Stimulated activated memory B cell treated with anti-CD40 and anti-IgM and Interleukin-4, amounts not matched to agents 10 μg/mL and 1 μg/mL and 100 μg/mL, for 72 hours (primary cell): ENCODE data around the gene DLG2.
"Not testable (repeated sequence)": the region's sequence is repeated elsewhere in the genome, so short reads cannot be mapped to it uniquely, and the experiment has no call there.

Experiments
- ATAC-seq: fragments of 150-1000 bp; cut with Tn5 transposase; 2 replicates; pipeline ENCODE4 v1.10.0; 2021
- H3K27ac Mint-ChIP-seq: one replicate; pipeline ENCODE4 v1.8.0; 2022; ENCODE audit warnings: mild to moderate bottlenecking, mixed read lengths
- H3K27me3 Mint-ChIP-seq: one replicate; pipeline ENCODE4 v1.8.0; 2022; ENCODE audit warnings: mixed read lengths
- H3K36me3 Mint-ChIP-seq: one replicate; pipeline ENCODE4 v1.8.0; 2022; ENCODE audit warnings: mixed read lengths
- H3K4me1 Mint-ChIP-seq: one replicate; pipeline ENCODE4 v1.8.0; 2022; ENCODE audit warnings: mixed read lengths
- H3K4me3 Mint-ChIP-seq: one replicate; pipeline ENCODE4 v1.8.0; 2022; ENCODE audit warnings: mild to moderate bottlenecking, moderate library complexity, mixed read lengths
- H3K9me3 Mint-ChIP-seq: one replicate; pipeline ENCODE4 v1.8.0; 2022; ENCODE audit warnings: mixed read lengths

Gene DLG2

DNA sequence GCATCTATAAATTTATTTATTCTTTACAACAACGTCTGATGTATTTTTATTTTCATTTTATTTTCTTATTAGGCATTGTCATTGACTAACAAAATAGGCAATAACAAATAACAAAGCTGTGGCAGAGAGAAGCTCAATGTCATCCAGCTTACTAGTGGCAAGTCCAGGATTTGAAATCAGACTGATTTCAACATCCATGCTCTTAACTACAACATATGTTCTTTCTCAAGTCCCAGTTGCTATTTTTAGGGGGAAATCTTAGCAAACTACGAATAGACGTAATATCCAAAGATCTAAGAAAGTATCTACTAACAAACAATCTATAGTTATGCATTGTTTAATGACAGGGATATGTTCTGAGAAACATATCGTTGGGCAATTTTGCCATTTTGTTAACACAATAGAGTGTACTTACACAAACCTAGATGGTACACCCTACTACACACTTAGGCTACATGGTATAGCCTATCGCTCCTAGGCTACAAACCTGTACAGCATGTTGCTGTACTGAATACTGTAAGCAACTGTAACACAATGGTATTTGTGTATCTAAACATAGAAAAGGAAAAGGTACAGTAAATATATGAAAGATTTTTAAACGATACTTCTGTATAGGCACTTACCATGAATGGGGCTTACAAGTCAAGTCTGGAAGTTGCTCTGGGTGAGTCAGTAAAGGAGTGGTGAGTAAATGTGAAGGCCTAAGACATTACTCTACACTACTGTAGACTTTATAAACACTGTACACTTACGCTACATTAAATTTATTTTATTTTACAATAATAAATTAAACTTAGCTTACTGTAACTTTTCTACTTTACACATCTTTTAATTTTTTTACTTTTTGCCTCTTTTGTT, 151.3 kb downstream of the DLG2 start:
- peaks cover 3% of the 10 kb centered on the region for H3K9me3 Mint-ChIP-seq
- H3K4me1 Mint-ChIP-seq, result no peaks in the 10 kb centered on the region
- no peak overlapping the region for H3K4me3 Mint-ChIP-seq
- H3K36me3 Mint-ChIP-seq, result no peaks in the 10 kb centered on the region
- ATAC-seq, result no peak
- no peak overlapping the region for H3K27ac Mint-ChIP-seq
- H3K27me3 Mint-ChIP-seq, result no peaks in the 10 kb centered on the region

DNA sequence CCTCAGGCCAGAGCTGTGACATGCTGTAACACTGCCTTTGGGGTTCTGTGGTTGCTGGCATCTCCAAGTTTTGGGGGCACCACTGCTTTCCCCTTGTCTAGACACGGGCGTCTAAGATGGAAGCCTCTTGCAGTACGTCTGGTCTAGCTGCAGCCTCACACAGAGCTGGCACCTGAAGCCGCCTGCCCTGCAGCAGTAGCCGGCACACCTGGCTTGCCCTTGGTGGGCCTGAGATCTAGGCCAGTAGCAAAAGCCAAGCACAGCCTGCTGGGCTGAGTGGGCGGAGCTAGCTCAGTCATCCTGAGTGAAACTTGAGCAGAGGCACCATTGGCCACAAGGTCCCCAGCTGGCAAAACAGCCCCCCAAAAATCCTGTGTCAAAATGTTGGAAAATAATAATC, 154.2 kb downstream of the DLG2 start:
- Mint-ChIP-seq H3K36me3 (no peaks in the 10 kb centered on the region), H3K27ac (no peak overlapping the region), H3K27me3 (no peaks in the 10 kb centered on the region), H3K4me1 (no peaks in the 10 kb centered on the region), H3K9me3 (peaks cover 7% of the 10 kb centered on the region), H3K4me3 (no peak overlapping the region)
- ATAC-seq, result no peak

DNA sequence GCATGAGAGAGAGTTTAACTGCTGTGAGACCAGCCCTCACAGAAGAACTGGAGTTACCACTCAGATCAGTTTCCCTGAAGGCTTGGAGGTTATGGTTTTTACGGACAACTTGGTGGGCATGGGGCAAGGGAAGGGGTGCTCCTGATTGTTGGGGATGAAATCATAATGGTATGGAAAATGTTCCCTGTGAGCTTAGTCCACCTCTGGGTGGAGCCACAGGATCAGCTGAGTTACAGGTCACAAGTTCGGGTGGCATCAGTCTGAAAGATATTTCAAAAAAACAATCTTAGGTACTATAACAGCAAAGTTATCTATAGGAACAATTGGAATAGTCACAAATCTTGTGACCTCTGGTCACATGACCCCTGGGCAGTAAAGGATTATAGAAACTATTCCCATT, 162.9 kb downstream of the DLG2 start:
- Mint-ChIP-seq H3K27me3 (peaks cover 14% of the 10 kb centered on the region), H3K4me1 (no peaks in the 10 kb centered on the region), H3K27ac (no peak overlapping the region), H3K36me3 (no peaks in the 10 kb centered on the region), H3K9me3 (no peaks in the 10 kb centered on the region), H3K4me3 (no peak overlapping the region)
- ATAC-seq, result no peak

DNA sequence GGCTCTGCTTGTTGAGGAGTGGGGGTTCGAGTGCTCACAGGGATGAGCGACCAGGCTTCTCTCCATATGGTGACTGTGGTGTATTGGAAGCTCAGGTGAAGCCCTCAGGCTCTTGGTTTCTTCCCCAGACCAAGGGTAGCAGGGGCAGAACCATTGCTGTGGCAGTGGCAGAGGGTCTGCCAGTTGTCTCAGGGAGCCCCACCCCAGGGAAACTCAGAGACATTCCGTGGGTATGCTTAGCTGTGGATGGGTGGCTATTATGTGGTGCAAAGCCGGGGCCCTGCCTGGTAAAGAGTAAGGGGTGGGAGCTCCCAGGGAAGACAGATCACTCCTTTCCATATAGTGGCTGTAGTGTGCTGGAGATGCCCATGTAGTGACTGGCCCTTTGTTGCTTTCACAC, 167.8 kb downstream of the DLG2 start:
- H3K9me3 Mint-ChIP-seq, result peaks cover 21% of the 10 kb centered on the region
- H3K4me1 Mint-ChIP-seq, result no peaks in the 10 kb centered on the region
- H3K27me3 Mint-ChIP-seq, result peaks cover 14% of the 10 kb centered on the region
- no peak for ATAC-seq
- H3K27ac Mint-ChIP-seq, result no peak overlapping the region
- peaks cover 7% of the 10 kb centered on the region for H3K36me3 Mint-ChIP-seq
- H3K4me3 Mint-ChIP-seq, result no peak overlapping the region

DNA sequence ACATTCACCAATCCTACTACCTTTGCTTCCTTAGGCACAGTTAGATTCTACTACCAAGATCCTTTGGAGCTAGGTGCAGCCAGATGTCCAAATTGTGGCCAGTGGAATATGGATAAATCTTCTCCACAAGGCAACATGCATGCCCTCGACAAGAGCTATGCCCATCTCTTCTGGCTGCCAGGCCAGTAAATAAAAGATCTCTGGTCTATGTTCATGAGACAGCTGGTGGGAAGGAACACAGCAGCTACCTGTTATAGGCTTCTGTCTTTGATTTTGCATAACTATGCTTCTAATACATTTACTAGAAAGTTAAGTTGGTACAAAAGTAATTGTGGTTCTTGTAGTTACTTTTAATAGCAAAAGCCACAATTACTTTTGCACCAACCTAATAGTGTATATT, 182.7 kb downstream of the DLG2 start:
- Mint-ChIP-seq H3K36me3 (no peaks in the 10 kb centered on the region), H3K4me3 (no peak overlapping the region), H3K27me3 (no peaks in the 10 kb centered on the region), H3K4me1 (no peaks in the 10 kb centered on the region), H3K27ac (no peak overlapping the region), H3K9me3 (no peaks in the 10 kb centered on the region)
- ATAC-seq, result no peak

DNA sequence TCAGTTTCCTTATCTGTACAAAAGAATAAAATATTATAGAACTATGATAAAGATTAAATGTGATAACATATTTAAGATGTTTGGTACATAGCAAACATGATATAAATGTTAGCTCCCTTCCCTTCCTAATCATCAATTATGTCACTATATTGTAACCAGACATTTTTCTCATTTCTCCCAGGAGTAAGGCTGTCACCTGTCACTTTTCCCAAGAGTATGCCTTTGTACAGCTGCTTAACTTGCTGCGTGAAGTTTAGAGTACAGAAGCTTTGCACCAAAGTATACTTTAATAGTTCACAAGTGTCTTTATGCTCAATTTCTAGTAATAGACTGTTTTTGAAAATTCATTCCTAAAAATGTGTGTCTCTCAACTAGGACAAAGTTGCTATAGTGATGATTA, 186.9 kb downstream of the DLG2 start:
- Mint-ChIP-seq H3K27ac (no peak overlapping the region), H3K4me1 (no peaks in the 10 kb centered on the region), H3K27me3 (no peaks in the 10 kb centered on the region), H3K9me3 (peaks cover 12% of the 10 kb centered on the region), H3K36me3 (no peaks in the 10 kb centered on the region), H3K4me3 (no peak overlapping the region)
- ATAC-seq, result no peak

DNA sequence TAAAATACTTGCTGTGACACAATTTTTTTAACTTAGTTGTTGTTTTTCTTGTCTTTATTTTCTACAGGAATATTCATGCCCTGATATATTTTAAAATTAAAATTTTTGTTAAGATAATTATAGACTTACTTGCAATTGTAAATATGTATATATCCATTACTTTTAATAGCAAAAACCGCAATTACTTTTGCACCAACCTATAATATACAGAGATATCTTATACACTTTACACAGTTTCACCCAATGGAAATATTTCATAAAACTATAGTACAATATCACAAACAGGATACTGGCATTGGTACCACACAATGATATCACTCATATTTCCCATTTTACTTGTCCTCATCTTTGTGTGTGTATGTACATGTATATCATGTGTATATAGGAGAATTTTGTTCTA, 188.8 kb downstream of the DLG2 start:
- no peak overlapping the region for H3K4me3 Mint-ChIP-seq
- no peak overlapping the region for H3K27ac Mint-ChIP-seq
- no peaks in the 10 kb centered on the region for H3K36me3 Mint-ChIP-seq
- no peaks in the 10 kb centered on the region for H3K27me3 Mint-ChIP-seq
- no peak for ATAC-seq
- no peaks in the 10 kb centered on the region for H3K4me1 Mint-ChIP-seq
- peaks cover 23% of the 10 kb centered on the region for H3K9me3 Mint-ChIP-seq

DNA sequence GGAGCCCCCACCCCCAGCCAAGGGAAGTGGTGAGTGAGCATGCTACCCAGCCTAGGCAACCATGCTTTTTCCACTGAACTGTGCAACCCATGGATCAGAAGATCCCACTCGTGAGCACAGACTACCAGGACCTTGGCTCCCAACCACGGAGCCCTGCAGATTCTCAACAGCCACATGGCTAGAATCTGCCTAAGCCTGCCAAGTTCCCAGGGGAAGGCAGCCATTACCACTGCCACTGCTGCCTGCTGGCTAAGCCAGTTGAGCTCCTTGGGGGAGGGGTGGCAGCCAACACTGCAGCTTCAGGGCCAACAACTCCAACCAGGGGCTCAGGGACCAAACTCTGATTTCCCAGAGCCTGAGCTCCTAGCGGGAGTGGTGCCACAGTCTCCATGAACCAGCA, 195.8 kb downstream of the DLG2 start:
- peaks cover 5% of the 10 kb centered on the region for H3K36me3 Mint-ChIP-seq
- no peaks in the 10 kb centered on the region for H3K4me1 Mint-ChIP-seq
- H3K9me3 Mint-ChIP-seq, result peaks cover 34% of the 10 kb centered on the region
- no peaks in the 10 kb centered on the region for H3K27me3 Mint-ChIP-seq
- H3K27ac Mint-ChIP-seq, result no peak overlapping the region
- H3K4me3 Mint-ChIP-seq, result no peak overlapping the region
- no peak for ATAC-seq

DNA sequence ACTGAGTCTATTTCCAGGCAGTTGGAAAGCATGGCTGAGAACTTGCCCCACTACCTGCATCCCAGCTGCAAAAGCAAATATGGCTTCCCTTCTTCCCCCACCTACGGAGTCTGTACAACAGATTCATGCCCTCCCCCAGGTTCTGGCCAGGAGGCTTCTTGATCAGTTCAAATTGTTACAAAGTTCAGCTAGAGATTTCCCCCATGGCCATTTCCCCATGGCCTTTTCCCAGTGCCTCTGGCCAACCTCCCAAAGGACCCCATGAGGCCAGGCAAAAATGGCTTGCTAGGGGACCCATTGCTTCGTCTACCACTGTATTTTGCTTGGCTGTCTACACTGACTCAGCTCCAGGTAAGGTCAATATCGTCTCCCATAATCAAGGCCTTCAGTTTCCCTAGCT, 203.3 kb downstream of the DLG2 start:
- Mint-ChIP-seq H3K4me1 (no peaks in the 10 kb centered on the region), H3K36me3 (peaks cover 12% of the 10 kb centered on the region), H3K9me3 (peaks cover 10% of the 10 kb centered on the region), H3K4me3 (no peak overlapping the region), H3K27ac (no peak overlapping the region), H3K27me3 (peaks cover 36% of the 10 kb centered on the region)
- ATAC-seq, result no peak

DNA sequence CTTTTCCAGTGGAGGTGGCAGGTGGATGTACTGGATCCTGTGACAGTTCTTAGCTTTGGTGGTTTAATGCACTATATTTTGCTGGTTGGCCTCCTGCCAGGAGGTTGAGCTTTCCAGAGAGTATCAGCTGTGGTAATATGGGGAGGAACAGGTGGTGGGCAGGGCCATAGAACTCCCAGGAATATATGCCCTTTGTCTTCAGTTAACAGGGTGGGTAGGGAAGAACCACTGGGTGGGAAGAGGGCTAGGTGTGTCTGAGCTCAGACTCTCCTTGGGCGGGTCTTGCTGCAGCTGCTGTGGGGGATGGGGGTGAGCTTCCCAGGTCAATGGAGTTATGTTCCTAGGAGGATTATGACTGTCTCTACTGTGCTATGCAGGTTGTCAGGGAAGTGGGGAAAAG, 203.8 kb downstream of the DLG2 start:
- H3K27ac Mint-ChIP-seq, result no peak overlapping the region
- peaks cover 36% of the 10 kb centered on the region for H3K27me3 Mint-ChIP-seq
- H3K36me3 Mint-ChIP-seq, result peaks cover 12% of the 10 kb centered on the region
- no peak for ATAC-seq
- no peak overlapping the region for H3K4me3 Mint-ChIP-seq
- H3K9me3 Mint-ChIP-seq, result peaks cover 15% of the 10 kb centered on the region
- no peaks in the 10 kb centered on the region for H3K4me1 Mint-ChIP-seq

DNA sequence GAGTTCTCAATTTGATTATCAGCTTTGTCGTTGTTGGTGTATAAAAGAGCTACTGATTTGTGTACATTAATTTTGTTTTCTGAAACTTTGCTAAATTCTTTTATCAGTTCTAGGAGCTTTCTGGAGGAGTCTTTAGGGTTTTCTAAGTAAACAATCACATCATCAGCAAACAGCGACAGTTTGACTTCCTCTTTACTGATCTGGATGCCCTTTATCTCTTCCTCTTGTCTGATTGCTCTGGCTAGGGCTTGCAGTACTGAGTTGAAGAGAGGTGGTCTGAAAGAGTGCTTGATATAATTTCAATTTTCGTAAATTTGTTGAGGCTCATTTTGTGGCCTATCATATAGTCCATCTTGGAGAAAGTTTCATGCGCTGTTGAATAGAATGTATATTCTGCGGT, 213.0 kb downstream of the DLG2 start:
- H3K9me3 Mint-ChIP-seq, result peaks cover 18% of the 10 kb centered on the region

DNA sequence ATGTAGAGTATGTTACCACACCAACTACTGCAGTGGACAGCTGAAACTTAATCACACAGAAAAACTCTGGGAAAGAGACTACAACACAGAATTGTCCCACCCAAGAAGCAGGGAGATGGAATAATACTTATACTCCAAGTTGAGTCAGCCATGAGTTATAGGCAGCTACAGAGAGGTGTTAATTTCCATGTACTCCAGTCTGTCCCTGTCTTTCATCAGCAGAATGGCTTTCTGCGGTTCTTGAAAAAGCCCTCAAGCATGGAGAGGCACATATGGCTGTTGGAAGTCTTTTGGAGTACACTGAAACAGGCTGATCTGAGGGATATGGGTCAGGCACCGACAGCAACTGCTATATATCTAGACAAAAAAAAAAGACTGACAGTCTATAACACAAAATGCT, 219.5 kb downstream of the DLG2 start:
- no peak for ATAC-seq
- Mint-ChIP-seq H3K4me3 (no peak overlapping the region), H3K27ac (no peak overlapping the region), H3K27me3 (no peaks in the 10 kb centered on the region), H3K36me3 (no peaks in the 10 kb centered on the region), H3K9me3 (peaks cover 3% of the 10 kb centered on the region), H3K4me1 (no peaks in the 10 kb centered on the region)

More for the DNA sequence above, 213.0 kb downstream of the DLG2 start:
- H3K4me1 Mint-ChIP-seq, result no peaks in the 10 kb centered on the region
- H3K27ac Mint-ChIP-seq, result no peak overlapping the region
- no peak for ATAC-seq
- H3K4me3 Mint-ChIP-seq, result no peak overlapping the region
- no peaks in the 10 kb centered on the region for H3K27me3 Mint-ChIP-seq
- no peaks in the 10 kb centered on the region for H3K36me3 Mint-ChIP-seq

DNA sequence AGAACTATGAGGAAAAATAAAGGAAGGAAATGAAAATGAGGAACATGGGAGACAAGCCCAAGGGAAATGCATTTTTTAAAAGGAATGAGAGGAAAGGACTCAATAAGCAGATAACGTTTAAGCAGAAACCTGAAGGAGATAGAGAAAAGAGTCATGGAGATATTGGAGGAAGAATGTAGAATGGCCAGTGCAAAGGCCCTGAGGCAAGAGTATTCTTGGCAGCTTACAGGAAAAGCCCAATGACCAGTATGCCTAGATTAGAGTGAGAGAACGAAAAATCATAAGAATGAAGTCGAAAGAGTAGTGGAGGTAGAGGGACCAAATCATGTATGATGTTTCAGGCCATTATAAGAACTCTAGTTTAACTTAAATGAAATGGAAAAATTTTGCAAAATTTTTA, 220.3 kb downstream of the DLG2 start:
- Mint-ChIP-seq H3K27me3 (no peaks in the 10 kb centered on the region), H3K4me1 (no peaks in the 10 kb centered on the region), H3K4me3 (no peak overlapping the region), H3K9me3 (peaks cover 3% of the 10 kb centered on the region), H3K27ac (no peak overlapping the region), H3K36me3 (no peaks in the 10 kb centered on the region)
- ATAC-seq, result no peak

DNA sequence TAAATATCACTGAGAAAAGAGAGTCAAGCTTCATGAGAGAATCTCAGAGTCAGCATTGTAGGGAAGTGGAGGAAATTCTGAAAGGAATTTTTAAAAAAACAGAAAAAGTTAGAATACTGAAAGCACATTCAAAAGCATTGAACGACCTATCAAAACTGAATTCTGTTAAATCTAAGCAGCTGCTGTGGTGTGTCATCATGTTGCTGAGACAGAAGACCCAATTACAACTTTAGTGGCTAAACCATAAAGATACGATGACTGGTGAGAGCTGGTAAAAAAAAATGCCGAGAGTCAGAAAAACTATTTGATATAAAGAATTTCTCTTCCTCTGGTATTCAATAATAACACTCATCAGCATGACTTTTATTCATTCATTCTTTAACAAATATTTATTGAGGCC, 220.8 kb downstream of the DLG2 start:
- no peak overlapping the region for H3K4me3 Mint-ChIP-seq
- H3K4me1 Mint-ChIP-seq, result no peaks in the 10 kb centered on the region
- H3K27ac Mint-ChIP-seq, result peak overlapping the region; percentile 5
- peaks cover 3% of the 10 kb centered on the region for H3K9me3 Mint-ChIP-seq
- ATAC-seq, result no peak
- H3K36me3 Mint-ChIP-seq, result no peaks in the 10 kb centered on the region
- H3K27me3 Mint-ChIP-seq, result no peaks in the 10 kb centered on the region

DNA sequence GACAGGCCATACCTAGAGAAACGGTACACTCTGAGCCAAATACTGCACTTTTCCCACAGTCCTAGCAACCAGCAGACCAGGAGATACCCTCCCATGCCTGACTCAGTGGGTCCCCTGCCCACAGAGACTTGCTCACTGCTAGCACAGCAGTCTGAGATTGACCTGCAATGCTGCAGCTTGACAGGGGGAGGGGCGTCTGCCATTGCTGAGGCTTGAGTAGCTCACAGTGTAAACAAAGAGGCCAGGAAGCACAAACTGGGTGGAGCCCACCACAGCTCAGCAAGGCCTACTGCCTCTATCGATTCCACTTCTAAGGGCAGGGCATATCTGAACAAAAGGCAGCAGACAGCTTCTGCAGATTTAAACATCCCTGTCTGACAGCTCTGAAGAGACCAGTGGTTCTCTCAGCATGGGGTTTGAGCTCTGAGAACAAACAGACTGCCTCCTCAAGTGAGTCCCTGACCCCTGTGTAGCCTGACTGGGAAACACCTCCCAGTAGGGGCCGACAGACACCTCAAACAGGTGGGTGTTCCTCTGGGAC, 231.6 kb downstream of the DLG2 start:
- not testable (repeated sequence) for ATAC-seq, H3K4me3 Mint-ChIP-seq, H3K27me3 Mint-ChIP-seq
- H3K27ac Mint-ChIP-seq, result peak overlapping the region; percentile 46
- H3K9me3 Mint-ChIP-seq, result peaks cover 15% of the 10 kb centered on the region
- peaks cover 18% of the 10 kb centered on the region for H3K4me1 Mint-ChIP-seq
- H3K36me3 Mint-ChIP-seq, result peaks cover 12% of the 10 kb centered on the region

DNA sequence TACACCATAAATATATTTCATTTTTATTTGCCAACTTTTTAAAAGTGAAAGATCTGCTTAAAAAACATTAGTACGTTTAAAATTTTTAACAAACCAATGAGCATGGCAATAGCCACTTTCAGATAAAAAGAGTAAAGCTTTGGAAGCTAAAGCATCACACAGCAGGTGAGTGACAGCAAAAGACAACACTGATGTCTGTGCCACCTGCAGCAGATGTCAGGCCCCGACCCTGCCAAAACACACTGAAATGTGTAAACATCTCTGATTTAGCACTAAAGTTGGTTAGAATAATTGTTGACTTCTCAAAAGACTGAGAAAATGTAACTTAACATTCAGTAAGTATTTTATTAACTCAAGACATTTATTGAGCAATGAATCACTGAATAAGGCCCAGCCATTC, 232.9 kb downstream of the DLG2 start:
- no peak overlapping the region for H3K4me3 Mint-ChIP-seq
- H3K27ac Mint-ChIP-seq, result no peak overlapping the region
- peaks cover 22% of the 10 kb centered on the region for H3K9me3 Mint-ChIP-seq
- peaks cover 13% of the 10 kb centered on the region for H3K36me3 Mint-ChIP-seq
- peaks cover 5% of the 10 kb centered on the region for H3K27me3 Mint-ChIP-seq
- H3K4me1 Mint-ChIP-seq, result peaks cover 18% of the 10 kb centered on the region
- ATAC-seq, result no peak
